Upper lobe of left lung (tissue), 6 donors: ENCODE results near the gene CARD11. TPM values are rescaled to one million over a fixed set of nuclear protein-coding genes. Genes with fewer than 3 reads are reported as not detected.
A peak's percentile ranks its signal among the peaks of the same experiment; 100 is the strongest.

Experiments
- ATAC-seq, 2 donors: fragments of 200-7000 bp; cut with Tn5 transposase; one replicate each; pipeline ENCODE4 v1.9.1; 2022; ENCODE audit warnings: mild to moderate bottlenecking in 2 of 2, moderate library complexity in 2 of 2; ENCODE audit not compliant: low FRiP score in 2 of 2
- DNase-seq, 2 donors: peaks; one replicate each; pipeline ENCODE4 v3.0.0-alpha.2; 2019 to 2020
- H3K27ac ChIP-seq, 4 donors: fragments of 200-600 bp; sonication (generic); one replicate each; pipeline ENCODE4 v1.5.1; 2016 to 2019
- H3K27me3 ChIP-seq, 4 donors: fragments of 200-600 bp; sonication (generic); one replicate each; pipeline ENCODE4 v1.5.1; 2017 to 2019
- H3K36me3 ChIP-seq, 4 donors: fragments of 200-600 bp; sonication (generic); one replicate each; pipeline ENCODE4 v1.5.1; 2016 to 2019
- H3K4me1 ChIP-seq, 4 donors: fragments of 200-600 bp; sonication (generic); one replicate each; pipeline ENCODE4 v1.5.1; 2018 to 2019
- H3K4me3 ChIP-seq, 4 donors: fragments of 200-600 bp; sonication (generic); one replicate each; pipeline ENCODE4 v1.5.1; 2017 to 2019; ENCODE audit warnings: mild to moderate bottlenecking in 2 of 4, moderate library complexity in 1 of 4
- H3K9me3 ChIP-seq, 4 donors: fragments of 200-600 bp; sonication (generic); one replicate each; pipeline ENCODE4 v1.5.1; 2018 to 2019
- CTCF ChIP-seq, 6 experiments: fragments of 450-650 bp in 4 of 6; fragments of 200-600 bp in 2 of 6; sonication (generic) in 2 of 6; IDR thresholded peaks; one replicate each; pipeline ENCODE4 v1.5.1; 2016 to 2019; ENCODE audit warnings: antibody characterized with exemption in 6 of 6
- EP300 ChIP-seq, 4 donors: sonication (generic); formaldehyde crosslinking; IDR thresholded peaks; one replicate each; pipeline ENCODE4 v1.5.1; 2017; ENCODE audit warnings: antibody characterized with exemption in 4 of 4, control low read depth in 2 of 4
- POLR2A ChIP-seq, 4 donors: fragments of 450-650 bp; IDR thresholded peaks; one replicate each; pipeline ENCODE4 v1.5.1; 2016 to 2017; ENCODE audit warnings: antibody characterized with exemption in 4 of 4, mild to moderate bottlenecking in 2 of 4
- POLR2AphosphoS5 ChIP-seq, 2 donors: sonication (generic); formaldehyde crosslinking; IDR thresholded peaks; one replicate each; pipeline ENCODE4 v1.5.1; 2017; ENCODE audit warnings: antibody characterized with exemption in 2 of 2
- WGBS, 2 donors: methylation state at CpG; one replicate each; pipeline ENCODE4 v1.1.5; 2017 to 2018; 5-methylcytosine and 5-hydroxymethylcytosine counted together
- total RNA-seq, 6 donors: library from RNA; depleted of rRNA in 4 of 6; stranded (reverse); fragments of >200 nt in 4 of 6; gene quantifications; one replicate each; pipeline versions ENCODE4 v1.1.0 to v1.2.1, GENCODE V29; 2016 to 2021
- donor health status: DM: no; HTN: no; CAD: no; lungs with moderate emphysema.
- donor health status: DM: no; HTN: yes; CAD: no; lungs with severe emphysema.

CARD11 gene
- total RNA-seq, 6 donors from 2014 or later = 2.8 to 16.8 (median 6.8) TPM

- no peak overlapping the region for H3K27ac ChIP-seq
- TF ChIP-seq EP300 (IDR thresholded peaks at IDR 0.05) (no peak), POLR2AphosphoS5 (IDR thresholded peaks at IDR 0.05) (no peak), CTCF (IDR thresholded peaks at IDR 0.05) (no peak), POLR2A (IDR thresholded peaks at IDR 0.05) (no peak)
- H3K4me3 ChIP-seq = no peak overlapping the region
- H3K27me3 ChIP-seq = no peaks in the 10 kb centered on the region
- 35 to 36% methylated on average over 9 of the region's 9 CpGs for WGBS, 2 donors
- peaks cover 0 to 5% (median under 1%) of the 10 kb centered on the region in 4 donors for H3K9me3 ChIP-seq
- no peaks in the 10 kb centered on the region for H3K36me3 ChIP-seq
- no peaks in the 10 kb centered on the region for H3K4me1 ChIP-seq
- DNase-seq (no peak), ATAC-seq (no peak)
Observed at GRCh38 chr7:3057066-3057420, 13.4 kb upstream of the CARD11 start.

- no peaks in the 10 kb centered on the region for H3K27me3 ChIP-seq
- no peak for DNase-seq
- TF ChIP-seq POLR2A (IDR thresholded peaks at IDR 0.05) = no peak
- TF ChIP-seq POLR2AphosphoS5 (IDR thresholded peaks at IDR 0.05) = no peak
- TF ChIP-seq CTCF (IDR thresholded peaks at IDR 0.05) = no peak
- no peak for TF ChIP-seq EP300 (IDR thresholded peaks at IDR 0.05)
- H3K36me3 ChIP-seq = no peaks in the 10 kb centered on the region
- no peak overlapping the region for H3K27ac ChIP-seq
- no peak for ATAC-seq
- peaks cover 0 to 5% (median 1%) of the 10 kb centered on the region in 4 donors for H3K9me3 ChIP-seq
- 60 to 71% methylated on average over 24 of the region's 24 CpGs for whole genome bisulfite sequencing, 2 donors
- H3K4me3 ChIP-seq = no peak overlapping the region
- no peaks in the 10 kb centered on the region for H3K4me1 ChIP-seq
Observed at GRCh38 chr7:3056234-3057065, 12.8 kb upstream of the CARD11 start.

GRCh38 chr7:3055626-3056025 is 12.0 kb upstream of the CARD11 start:
- ATAC-seq = no peak
- no peak for DNase-seq
- no peak for TF ChIP-seq CTCF (IDR thresholded peaks at IDR 0.05)
- TF ChIP-seq EP300 (IDR thresholded peaks at IDR 0.05) = no peak
- TF ChIP-seq POLR2A (IDR thresholded peaks at IDR 0.05) = no peak
- no peak for TF ChIP-seq POLR2AphosphoS5 (IDR thresholded peaks at IDR 0.05)

GRCh38 chr7:3042861-3043489 is 692 bp downstream of the CARD11 start:
- DNase-seq = peak; percentile 24 to 61
- Histone ChIP-seq H3K4me1 (peaks cover 0 to 7% (median 2%) of the 10 kb centered on the region in 4 donors), H3K9me3 (no peaks in the 10 kb centered on the region), H3K36me3 (no peaks in the 10 kb centered on the region), H3K27ac (peak overlapping the region in 2 of 4 donors; percentile 61 to 68), H3K4me3 (peak overlapping the region in 3 of 4 donors; percentile 38 to 47 (median 45)), H3K27me3 (peaks cover 0 to 11% (median 3%) of the 10 kb centered on the region in 4 donors)
- TF ChIP-seq EP300 (IDR thresholded peaks at IDR 0.05) = no peak
- TF ChIP-seq POLR2AphosphoS5 (IDR thresholded peaks at IDR 0.05) = no peak
- no peak for TF ChIP-seq CTCF (IDR thresholded peaks at IDR 0.05)
- no peak for TF ChIP-seq POLR2A (IDR thresholded peaks at IDR 0.05)
- WGBS, 2 donors = 17 to 26% methylated on average over 6 to 17 of the region's 17 CpGs
- peak in 1 of 2 donors; percentile 7 for ATAC-seq

More at GRCh38 chr7:3055626-3056025, 12.0 kb upstream of the CARD11 start:
- WGBS, 2 donors = 63 to 79% methylated on average over 6 of the region's 6 CpGs
- Histone ChIP-seq H3K36me3 (no peaks in the 10 kb centered on the region), H3K27ac (no peak overlapping the region), H3K4me3 (no peak overlapping the region), H3K27me3 (no peaks in the 10 kb centered on the region), H3K9me3 (peaks cover 0 to 5% (median 1%) of the 10 kb centered on the region in 4 donors), H3K4me1 (no peaks in the 10 kb centered on the region)
